G401 (cell line): Measurements from ENCODE around the gene PPIH. TPM values are rescaled to one million over a fixed set of nuclear protein-coding genes. Genes with fewer than 3 reads are reported as not detected.
"Not testable (repeated sequence)": the region's sequence is repeated elsewhere in the genome, so short reads cannot be mapped to it uniquely, and the experiment has no call there.

Experiments
- DNase-seq: peaks from one replicate; pipeline ENCODE4 v3.0.0-alpha.2; 2015; ENCODE audit warnings: low spot score
- in situ Hi-C: cut with HindIII; loops from 2 replicates; pipeline ENCODE4 v1.10.0; 2016; ENCODE audit warnings: low sequenced_read_pairs, mixed read lengths
- total RNA-seq: library from RNA; depleted of rRNA; stranded (reverse); fragments of >200 nt; shearing (Covaris generic); gene quantifications from 2 replicates; pipeline ENCODE4 v1.2.3, GENCODE V29; 2014; rRNA removed

Gene PPIH
- total RNA-seq, 1 experiment from 2014 or later: 87.9 TPM

- in situ Hi-C loops, DNase-seq: not testable (repeated sequence)
Observed at GRCh38 chr1:42722403-42722802, 64.2 kb downstream of the PPIH start.

GRCh38 chr1:42723511-42723910, 65.3 kb downstream of the PPIH start:
- no peak for DNase-seq
- in situ Hi-C loops: no loop called here

GRCh38 chr1:42725820-42726219, 67.6 kb downstream of the PPIH start:
- in situ Hi-C loops: not testable (repeated sequence)

More at GRCh38 chr1:42725820-42726219, 67.6 kb downstream of the PPIH start:
- DNase-seq: not testable (repeated sequence)

Other genes starting within 250 kb of the PPIH start
- 1.0 TPM in 1 of 2 replicates, not detected in the other for gene ZMYND12, start 202.4 kb upstream of the PPIH start, total RNA-seq
- gene PPCS, start 201.9 kb upstream of the PPIH start, total RNA-seq: 111 and 124 TPM in 2 replicates
- 0.49 and 3.4 TPM in 2 replicates for gene CCDC30, start 195.1 kb upstream of the PPIH start, total RNA-seq
- gene YBX1, start 24.0 kb downstream of the PPIH start, total RNA-seq: 1,196 and 1,492 TPM in 2 replicates
- 0.03 TPM in 1 of 2 replicates, not detected in the other for gene CLDN19, start 81.8 kb downstream of the PPIH start, total RNA-seq
- gene P3H1, start 108.6 kb downstream of the PPIH start, total RNA-seq: 27.2 and 32.5 TPM in 2 replicates
- 4.7 and 9.2 TPM in 2 replicates for gene C1orf50, start 108.8 kb downstream of the PPIH start, total RNA-seq
- 0.80 TPM in 1 of 2 replicates, not detected in the other for gene TMEM269, start 126.6 kb downstream of the PPIH start, total RNA-seq
- gene ERMAP, start 158.7 kb downstream of the PPIH start, total RNA-seq: 5.3 and 8.1 TPM in 2 replicates
- 19.9 and 20.8 TPM in 2 replicates for gene SVBP, start 159.0 kb downstream of the PPIH start, total RNA-seq
- gene ZNF691, start 188.2 kb downstream of the PPIH start, total RNA-seq: 23.9 and 24.4 TPM in 2 replicates